Ovary (tissue), 9 donors: ENCODE measurements around the gene TRIM37. TPM values are rescaled to one million over a fixed set of nuclear protein-coding genes. Genes with fewer than 3 reads are reported as not detected.

Experiments used
- DNase-seq, 5 donors: peaks; one replicate each; pipeline ENCODE4 v3.0.0-alpha.2; 2019 to 2020
- H3K27ac ChIP-seq, 2 donors: fragments of 200-600 bp; one replicate each; pipeline versions ENCODE4 v1.5.1 to v1.8.0; 2019 to 2022
- H3K27me3 ChIP-seq: fragments of 200-600 bp; one replicate; pipeline ENCODE4 v1.8.0; 2022
- H3K36me3 ChIP-seq: fragments of 200-600 bp; sonication (generic); one replicate; pipeline ENCODE4 v1.5.1; 2019
- H3K4me1 ChIP-seq: one replicate; pipeline ENCODE4 v1.8.1; 2013; ENCODE audit warnings: mild to moderate bottlenecking, moderate library complexity; ENCODE audit not compliant: insufficient read depth
- H3K4me3 ChIP-seq: fragments of 200-600 bp; sonication (generic); one replicate; pipeline ENCODE4 v1.5.1; 2017
- H3K9me3 ChIP-seq, 2 donors: fragments of 200-600 bp in 1 of 2; sonication (generic) in 1 of 2; one replicate each; pipeline versions ENCODE4 v1.5.1 to v1.8.1; 2013 to 2019; ENCODE audit warnings: mild to moderate bottlenecking in 1 of 2, moderate library complexity in 1 of 2
- EP300 ChIP-seq: sonication (generic); formaldehyde crosslinking; IDR thresholded peaks from one replicate; pipeline ENCODE4 v1.6.1; 2017; ENCODE audit warnings: antibody characterized with exemption
- POLR2A ChIP-seq: fragments of 450-650 bp; IDR thresholded peaks from one replicate; pipeline ENCODE4 v1.6.1; 2017; ENCODE audit warnings: antibody characterized with exemption, mild to moderate bottlenecking, moderate library complexity
- WGBS, 3 donors: extraction: QIAGEN DNeasy Blood & Tissue Kit in 1 of 3; methylation state at CpG; one replicate each; pipeline versions ENCODE4 v1.1.5 to v1.1.7; 2013 to 2017; 5-methylcytosine and 5-hydroxymethylcytosine counted together
- intact Hi-C, 4 donors: fragments of 100-400 bp; cut with DNase I; formaldehyde crosslinking; loops; one replicate each; pipeline versions ENCODE4 v1.11.0 to v1.15.1; 2022 to 2023
- polyA plus RNA-seq, 2 donors: library from polyadenylated mRNA; stranded (reverse); fragments of 200-250 nt in 1 of 2; fragments of 350-450 nt in 1 of 2; fragmentation: Illumina TruSeq in 1 of 2; extraction: RNeasy Lipid Tissue Mini Kit (QIAGEN cat#74804) in 1 of 2; gene quantifications; one replicate each; pipeline ENCODE4 v1.2.3, GENCODE V29; 2013 to 2014
- total RNA-seq, 7 donors: library from RNA; depleted of rRNA in 2 of 7; stranded (reverse); fragments of >200 nt in 2 of 7; fragmentation: NEBNext Ultra II Directional in 3 of 7; extraction: Animal tissue kit (Norgen Biotek cat#: 25700) in 3 of 7; gene quantifications; one replicate each; pipeline versions ENCODE4 v1.1.0 to v1.2.4, GENCODE V29; 2016 to 2023
- TF ChIP-seq, protein P1 (sequence below), 3 donors: fragments of 450-650 bp in 2 of 3; fragments of 200-600 bp in 1 of 3; IDR thresholded peaks; one replicate each; pipeline versions ENCODE4 v1.5.1 to v1.8.0; 2016 to 2022; ENCODE audit warnings: antibody characterized with exemption in 3 of 3, mild to moderate bottlenecking in 1 of 3
- donor health status: DM: no; HTN: no; CAD: no; lungs with moderate emphysema.
- donor health status: DM: no; HTN: no; CAD: no.
- donor health status: Bipolar disorder and iron deficiency.
- donor health status: DM: yes; HTN: yes; CAD: no.
- donor health status: DM: no; HTN: no; CAD: no.
- donor health status: DM: yes; HTN: yes; CAD: no.

Gene TRIM37
- total and polyA plus RNA-seq, 9 donors: 8.9 to 21.8 (median 16.8) TPM

DNA sequence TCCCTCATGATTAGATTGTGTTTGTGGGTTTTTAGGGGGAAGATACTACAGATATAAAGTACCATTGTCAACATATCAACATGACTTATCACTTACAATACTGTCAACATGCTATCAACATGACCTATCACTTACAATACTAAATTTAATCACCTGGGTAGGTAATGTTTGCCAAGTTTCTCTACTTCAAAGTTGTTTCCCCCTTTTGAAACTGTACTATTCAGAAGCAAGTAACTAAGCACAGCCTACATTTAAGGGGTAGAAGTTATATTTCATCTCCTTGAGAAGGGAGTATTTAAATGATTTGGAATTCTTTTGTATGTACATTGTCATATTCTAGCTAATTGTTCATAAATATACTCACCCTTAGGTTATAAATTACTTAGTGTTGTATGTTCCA, 68.7 kb downstream of the TRIM37 start:
- Histone ChIP-seq H3K4me3 (no peak overlapping the region), H3K4me1 (no peaks in the 10 kb centered on the region), H3K27ac (no peak overlapping the region), H3K36me3 (no peaks in the 10 kb centered on the region), H3K9me3 (no peaks in the 10 kb centered on the region), H3K27me3 (no peaks in the 10 kb centered on the region)
- intact Hi-C loops: no loop called here
- TF ChIP-seq EP300 (no peak), POLR2A (no peak)
- TF ChIP-seq, protein P1, sequence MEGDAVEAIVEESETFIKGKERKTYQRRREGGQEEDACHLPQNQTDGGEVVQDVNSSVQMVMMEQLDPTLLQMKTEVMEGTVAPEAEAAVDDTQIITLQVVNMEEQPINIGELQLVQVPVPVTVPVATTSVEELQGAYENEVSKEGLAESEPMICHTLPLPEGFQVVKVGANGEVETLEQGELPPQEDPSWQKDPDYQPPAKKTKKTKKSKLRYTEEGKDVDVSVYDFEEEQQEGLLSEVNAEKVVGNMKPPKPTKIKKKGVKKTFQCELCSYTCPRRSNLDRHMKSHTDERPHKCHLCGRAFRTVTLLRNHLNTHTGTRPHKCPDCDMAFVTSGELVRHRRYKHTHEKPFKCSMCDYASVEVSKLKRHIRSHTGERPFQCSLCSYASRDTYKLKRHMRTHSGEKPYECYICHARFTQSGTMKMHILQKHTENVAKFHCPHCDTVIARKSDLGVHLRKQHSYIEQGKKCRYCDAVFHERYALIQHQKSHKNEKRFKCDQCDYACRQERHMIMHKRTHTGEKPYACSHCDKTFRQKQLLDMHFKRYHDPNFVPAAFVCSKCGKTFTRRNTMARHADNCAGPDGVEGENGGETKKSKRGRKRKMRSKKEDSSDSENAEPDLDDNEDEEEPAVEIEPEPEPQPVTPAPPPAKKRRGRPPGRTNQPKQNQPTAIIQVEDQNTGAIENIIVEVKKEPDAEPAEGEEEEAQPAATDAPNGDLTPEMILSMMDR (IDR thresholded peaks at IDR 0.05): no peak
- DNase-seq: no peak

DNA sequence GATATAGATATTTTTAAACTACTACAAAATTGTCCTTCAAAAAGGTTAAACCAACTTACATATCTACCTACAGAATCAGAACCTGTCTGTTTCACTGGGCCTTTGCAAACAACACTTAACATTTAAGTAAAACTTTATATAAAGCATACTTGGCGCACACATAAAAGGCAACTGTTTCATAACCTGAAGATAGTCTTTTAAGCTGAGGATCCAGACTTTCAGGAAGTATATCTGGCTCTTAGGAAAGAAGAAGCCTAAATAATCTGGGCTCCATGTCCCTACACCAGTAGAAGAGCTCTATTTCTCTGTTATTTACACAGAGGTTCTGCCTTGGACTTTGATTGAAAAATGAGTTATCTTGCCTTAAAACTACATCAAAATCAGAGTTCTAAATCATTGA, 75.9 kb downstream of the TRIM37 start:
- TF ChIP-seq, protein P1 (IDR thresholded peaks at IDR 0.05): no peak
- TF ChIP-seq EP300: no peak

DNA sequence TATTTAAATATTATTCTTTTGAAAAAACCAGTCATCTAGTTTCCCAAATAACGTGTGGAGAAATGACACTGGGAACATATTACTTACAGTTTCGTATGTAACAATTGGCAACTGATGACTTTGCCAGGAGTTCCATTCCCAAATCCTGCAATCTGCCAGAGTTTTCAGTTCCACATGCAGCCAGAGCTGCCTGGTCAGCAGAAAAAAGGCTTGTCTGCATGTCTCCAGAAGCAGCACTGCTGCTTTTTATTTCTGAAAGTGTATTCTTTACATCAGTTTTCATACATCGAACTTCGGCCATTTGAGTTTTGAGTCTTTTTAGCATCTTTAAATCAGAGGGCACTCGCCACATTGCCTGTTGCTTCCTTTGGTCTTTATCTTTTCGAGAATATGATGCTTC, 78.4 kb downstream of the TRIM37 start:
- no peak for DNase-seq
- Histone ChIP-seq H3K4me1 (no peaks in the 10 kb centered on the region), H3K27me3 (no peaks in the 10 kb centered on the region), H3K36me3 (no peaks in the 10 kb centered on the region), H3K4me3 (no peak overlapping the region), H3K9me3 (no peaks in the 10 kb centered on the region), H3K27ac (no peak overlapping the region)
- intact Hi-C loops: no loop called here
- TF ChIP-seq EP300: no peak
- TF ChIP-seq POLR2A: no peak
- TF ChIP-seq, protein P1 (IDR thresholded peaks at IDR 0.05): no peak
- 90 to 95% (median 91%) methylated on average over 6 of the region's 6 CpGs for whole genome bisulfite sequencing, 3 donors

More for the DNA sequence above, 75.9 kb downstream of the TRIM37 start:
- Histone ChIP-seq H3K27ac (no peak overlapping the region), H3K4me3 (no peak overlapping the region), H3K27me3 (no peaks in the 10 kb centered on the region), H3K4me1 (no peaks in the 10 kb centered on the region), H3K36me3 (no peaks in the 10 kb centered on the region), H3K9me3 (no peaks in the 10 kb centered on the region)
- no peak for DNase-seq
- WGBS, 3 donors: 96 to 100% (median 97%) methylated on average over 1 of the region's 1 CpG
- intact Hi-C loops: no loop called here

DNA sequence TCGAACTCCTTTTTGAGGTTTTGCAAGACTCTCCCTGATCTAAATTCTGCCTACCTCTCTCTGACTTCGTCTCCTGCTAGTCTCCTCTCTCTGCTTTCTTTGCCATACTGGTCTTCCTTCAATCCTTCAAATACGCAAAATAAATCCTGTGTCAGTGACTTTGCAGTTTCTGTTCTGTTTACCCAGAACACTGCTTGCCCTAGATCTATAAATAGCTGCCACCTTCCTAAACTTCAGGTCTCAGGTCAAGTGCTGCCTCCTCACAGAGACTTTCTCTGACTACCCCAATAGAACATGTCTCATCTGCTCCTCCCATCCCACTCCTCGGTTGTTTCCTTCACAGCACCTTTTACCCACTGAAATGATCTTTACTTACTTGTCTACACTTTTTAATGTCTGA, 78.9 kb downstream of the TRIM37 start:
- H3K9me3 ChIP-seq: no peaks in the 10 kb centered on the region
- H3K36me3 ChIP-seq: no peaks in the 10 kb centered on the region
- H3K4me1 ChIP-seq: no peaks in the 10 kb centered on the region
- WGBS, 3 donors: 86 to 89% (median 88%) methylated on average over 4 of the region's 4 CpGs
- H3K27me3 ChIP-seq: no peaks in the 10 kb centered on the region
- DNase-seq: no peak
- TF ChIP-seq, protein P1 (IDR thresholded peaks at IDR 0.05): no peak
- TF ChIP-seq POLR2A (no peak), EP300 (no peak)
- no peak overlapping the region for H3K4me3 ChIP-seq
- intact Hi-C loops: no loop called here
- no peak overlapping the region for H3K27ac ChIP-seq
